Activated T-cell treated with anti-CD3 and anti-CD28 coated beads, Interleukin-2, amount 50 U/mL, for 24 hours (primary cell): ENCODE measurements around the gene RAPSN.

Experiments used
- DNase-seq: peaks from one replicate; pipeline ENCODE4 v3.0.0-alpha.2; 2020
- H3K27ac Mint-ChIP-seq: 2 replicates; pipeline ENCODE4 v1.8.0; 2020; ENCODE audit warnings: mild to moderate bottlenecking, mixed read lengths
- H3K27me3 Mint-ChIP-seq: 2 replicates; pipeline ENCODE4 v1.8.0; 2020; ENCODE audit warnings: mixed read lengths
- H3K36me3 Mint-ChIP-seq: 2 replicates; pipeline ENCODE4 v1.8.0; 2020; ENCODE audit warnings: low read depth, mixed read lengths
- H3K4me1 Mint-ChIP-seq: 2 replicates; pipeline ENCODE4 v1.8.0; 2020; ENCODE audit warnings: low read depth, mixed read lengths
- H3K4me3 Mint-ChIP-seq: 2 replicates; pipeline ENCODE4 v1.8.0; 2020; ENCODE audit warnings: mild to moderate bottlenecking, moderate library complexity, mixed read lengths
- H3K9me3 Mint-ChIP-seq: 2 replicates; pipeline ENCODE4 v1.8.0; 2020; ENCODE audit warnings: mixed read lengths

The RAPSN gene

GRCh38 chr11:47398011-47398410 lies 50.9 kb downstream of the RAPSN start:
- peak overlapping the region; percentile 55 for H3K27ac Mint-ChIP-seq
- DNase-seq: no peak
- H3K4me1 Mint-ChIP-seq: peaks cover 36% of the 10 kb centered on the region
- no peaks in the 10 kb centered on the region for H3K27me3 Mint-ChIP-seq
- H3K9me3 Mint-ChIP-seq: no peaks in the 10 kb centered on the region
- H3K36me3 Mint-ChIP-seq: no peaks in the 10 kb centered on the region
- no peak overlapping the region for H3K4me3 Mint-ChIP-seq

- no peaks in the 10 kb centered on the region for H3K9me3 Mint-ChIP-seq
- H3K36me3 Mint-ChIP-seq: no peaks in the 10 kb centered on the region
- peak overlapping the region; percentile 93 for H3K27ac Mint-ChIP-seq
- no peak for DNase-seq
- no peak overlapping the region for H3K4me3 Mint-ChIP-seq
- peaks cover 37% of the 10 kb centered on the region for H3K4me1 Mint-ChIP-seq
- H3K27me3 Mint-ChIP-seq: no peaks in the 10 kb centered on the region
Observed at GRCh38 chr11:47396049-47396320, 53.0 kb downstream of the RAPSN start.

- H3K4me3 Mint-ChIP-seq: no peak overlapping the region
- H3K9me3 Mint-ChIP-seq: no peaks in the 10 kb centered on the region
- no peaks in the 10 kb centered on the region for H3K36me3 Mint-ChIP-seq
- peak overlapping the region; percentile 93 for H3K27ac Mint-ChIP-seq
- H3K4me1 Mint-ChIP-seq: peaks cover 38% of the 10 kb centered on the region
- peak; percentile 62 for DNase-seq
- H3K27me3 Mint-ChIP-seq: no peaks in the 10 kb centered on the region
Observed at GRCh38 chr11:47395223-47396048, 53.5 kb downstream of the RAPSN start.

- Mint-ChIP-seq H3K4me1 (peaks cover 40% of the 10 kb centered on the region), H3K27me3 (no peaks in the 10 kb centered on the region), H3K4me3 (peak overlapping the region; percentile 44), H3K36me3 (no peaks in the 10 kb centered on the region), H3K27ac (peak overlapping the region; percentile 93), H3K9me3 (no peaks in the 10 kb centered on the region)
- peak; percentile 80 for DNase-seq
Observed at GRCh38 chr11:47394322-47395222, 54.4 kb downstream of the RAPSN start.

- Mint-ChIP-seq H3K9me3 (no peaks in the 10 kb centered on the region), H3K27ac (peak overlapping the region; percentile 93), H3K27me3 (no peaks in the 10 kb centered on the region), H3K4me1 (peaks cover 43% of the 10 kb centered on the region), H3K36me3 (no peaks in the 10 kb centered on the region), H3K4me3 (no peak overlapping the region)
- DNase-seq: no peak
Observed at GRCh38 chr11:47394050-47394321, 55.0 kb downstream of the RAPSN start.

GRCh38 chr11:47393163-47394049 lies 55.5 kb downstream of the RAPSN start:
- Mint-ChIP-seq H3K4me1 (peaks cover 44% of the 10 kb centered on the region), H3K9me3 (no peaks in the 10 kb centered on the region), H3K36me3 (no peaks in the 10 kb centered on the region), H3K27me3 (no peaks in the 10 kb centered on the region), H3K4me3 (no peak overlapping the region), H3K27ac (peak overlapping the region; percentile 93)
- no peak for DNase-seq

GRCh38 chr11:47392546-47393162 lies 56.3 kb downstream of the RAPSN start:
- no peak for DNase-seq
- no peaks in the 10 kb centered on the region for H3K27me3 Mint-ChIP-seq
- no peaks in the 10 kb centered on the region for H3K36me3 Mint-ChIP-seq
- H3K9me3 Mint-ChIP-seq: no peaks in the 10 kb centered on the region
- no peak overlapping the region for H3K4me3 Mint-ChIP-seq
- H3K4me1 Mint-ChIP-seq: peaks cover 45% of the 10 kb centered on the region
- no peak overlapping the region for H3K27ac Mint-ChIP-seq

- Mint-ChIP-seq H3K4me3 (no peak overlapping the region), H3K27me3 (no peaks in the 10 kb centered on the region), H3K27ac (no peak overlapping the region), H3K36me3 (no peaks in the 10 kb centered on the region), H3K9me3 (no peaks in the 10 kb centered on the region), H3K4me1 (peaks cover 45% of the 10 kb centered on the region)
- DNase-seq: no peak
Observed at GRCh38 chr11:47391711-47392432, 57.1 kb downstream of the RAPSN start.

GRCh38 chr11:47391077-47391583 lies 57.8 kb downstream of the RAPSN start:
- no peak for DNase-seq
- no peaks in the 10 kb centered on the region for H3K36me3 Mint-ChIP-seq
- no peak overlapping the region for H3K4me3 Mint-ChIP-seq
- H3K9me3 Mint-ChIP-seq: no peaks in the 10 kb centered on the region
- no peak overlapping the region for H3K27ac Mint-ChIP-seq
- no peaks in the 10 kb centered on the region for H3K27me3 Mint-ChIP-seq
- H3K4me1 Mint-ChIP-seq: peaks cover 45% of the 10 kb centered on the region

- Mint-ChIP-seq H3K27ac (no peak overlapping the region), H3K36me3 (no peaks in the 10 kb centered on the region)
- no peak for DNase-seq
Observed at GRCh38 chr11:47390422-47390760, 58.5 kb downstream of the RAPSN start.

GRCh38 chr11:47389577-47390421 lies 59.1 kb downstream of the RAPSN start:
- Mint-ChIP-seq H3K9me3 (no peaks in the 10 kb centered on the region), H3K4me1 (peaks cover 36% of the 10 kb centered on the region), H3K4me3 (no peak overlapping the region), H3K27ac (peak overlapping the region; percentile 9), H3K36me3 (no peaks in the 10 kb centered on the region), H3K27me3 (no peaks in the 10 kb centered on the region)
- no peak for DNase-seq

More at GRCh38 chr11:47390422-47390760, 58.5 kb downstream of the RAPSN start:
- Mint-ChIP-seq H3K4me3 (no peak overlapping the region), H3K9me3 (no peaks in the 10 kb centered on the region), H3K4me1 (peaks cover 40% of the 10 kb centered on the region), H3K27me3 (no peaks in the 10 kb centered on the region)

- Mint-ChIP-seq H3K4me1 (peaks cover 28% of the 10 kb centered on the region), H3K36me3 (no peaks in the 10 kb centered on the region), H3K4me3 (no peak overlapping the region), H3K27ac (no peak overlapping the region), H3K9me3 (no peaks in the 10 kb centered on the region), H3K27me3 (no peaks in the 10 kb centered on the region)
- DNase-seq: no peak
Observed at GRCh38 chr11:47388697-47389576, 60.0 kb downstream of the RAPSN start.
